Gastrocnemius medialis (tissue), 4 donors: ENCODE data around the gene SNRNP25. TPM values are rescaled to one million over a fixed set of nuclear protein-coding genes. Genes with fewer than 3 reads are reported as not detected.
A peak's percentile ranks its signal among the peaks of the same experiment; 100 is the strongest.

Experiments
- ATAC-seq, 2 donors: fragments of 150-250 bp; one replicate each; pipeline ENCODE4 v1.9.1; 2016
- DNase-seq, 2 donors: peaks; one replicate each; pipeline ENCODE4 v3.0.0-alpha.2; 2019
- H3K27ac ChIP-seq, 4 donors: fragments of 200-600 bp; sonication (generic); 1 replicate in 1 of 4; 2 replicates in 3 of 4; pipeline ENCODE4 v1.5.1; 2016 to 2018; ENCODE audit warnings: mild to moderate bottlenecking in 2 of 4, moderate library complexity in 1 of 4
- H3K27me3 ChIP-seq, 3 donors: fragments of 200-600 bp; sonication (generic) in 2 of 3; 1 replicate in 1 of 3; 2 replicates in 2 of 3; pipeline versions ENCODE4 v1.5.1 to v1.6.0; 2016 to 2019; ENCODE audit warnings: mild to moderate bottlenecking in 1 of 3, moderate library complexity in 1 of 3
- H3K36me3 ChIP-seq, 2 donors: fragments of 200-600 bp; sonication (generic) in 1 of 2; one replicate each; pipeline ENCODE4 v1.5.1; 2017 to 2018
- H3K4me1 ChIP-seq, 2 donors: fragments of 200-600 bp; sonication (generic) in 1 of 2; one replicate each; pipeline ENCODE4 v1.5.1; 2016 to 2017; ENCODE audit warnings: mild to moderate bottlenecking in 2 of 2
- H3K4me3 ChIP-seq, 4 donors: fragments of 200-600 bp; sonication (generic) in 3 of 4; 1 replicate in 1 of 4; 2 replicates in 3 of 4; pipeline ENCODE4 v1.5.1; 2016 to 2019; ENCODE audit warnings: mild to moderate bottlenecking in 2 of 4
- H3K9me3 ChIP-seq, 3 donors: fragments of 200-600 bp; sonication (generic) in 2 of 3; 1 replicate in 1 of 3; 2 replicates in 2 of 3; pipeline ENCODE4 v1.5.1; 2016 to 2019
- POLR2A ChIP-seq, 2 donors: fragments of 450-650 bp; IDR thresholded peaks; one replicate each; pipeline ENCODE4 v1.6.1; 2017; ENCODE audit warnings: antibody characterized with exemption in 2 of 2, mild to moderate bottlenecking in 2 of 2, moderate library complexity in 2 of 2
- in situ Hi-C, 4 donors: fragments of 200-750 bp; cut with MboI; loops; one replicate each; pipeline versions ENCODE4 v1.15.0 to v1.8.0; 2017; ENCODE audit warnings: low sequenced_read_pairs in 4 of 4
- intact Hi-C: fragments of 100-400 bp; cut with DNase I; formaldehyde crosslinking; loops from one replicate; pipeline ENCODE4 v1.15.1; 2023; ENCODE audit warnings: low total_unique reads
- total RNA-seq, 4 donors: library from RNA; depleted of rRNA; stranded (reverse); fragments of >200 nt; gene quantifications; one replicate each; pipeline versions ENCODE4 v1.1.0 to v1.2.3, GENCODE V29; 2016
- TF ChIP-seq, protein P1 (sequence below), 5 experiments: fragments of 450-650 bp in 3 of 5; fragments of 200-600 bp in 2 of 5; sonication (generic) in 2 of 5; IDR thresholded peaks in 4 of 5; conservative IDR thresholded peaks in 1 of 5; 1 replicate in 4 of 5; 2 replicates in 1 of 5; pipeline ENCODE4 v1.5.1; 2016 to 2019; ENCODE audit warnings: antibody characterized with exemption in 5 of 5, mild to moderate bottlenecking in 3 of 5, moderate library complexity in 3 of 5

The SNRNP25 gene
- total RNA-seq, 4 donors from 2014 or later, result 42.8 to 77.6 (median 69.7) TPM

DNA sequence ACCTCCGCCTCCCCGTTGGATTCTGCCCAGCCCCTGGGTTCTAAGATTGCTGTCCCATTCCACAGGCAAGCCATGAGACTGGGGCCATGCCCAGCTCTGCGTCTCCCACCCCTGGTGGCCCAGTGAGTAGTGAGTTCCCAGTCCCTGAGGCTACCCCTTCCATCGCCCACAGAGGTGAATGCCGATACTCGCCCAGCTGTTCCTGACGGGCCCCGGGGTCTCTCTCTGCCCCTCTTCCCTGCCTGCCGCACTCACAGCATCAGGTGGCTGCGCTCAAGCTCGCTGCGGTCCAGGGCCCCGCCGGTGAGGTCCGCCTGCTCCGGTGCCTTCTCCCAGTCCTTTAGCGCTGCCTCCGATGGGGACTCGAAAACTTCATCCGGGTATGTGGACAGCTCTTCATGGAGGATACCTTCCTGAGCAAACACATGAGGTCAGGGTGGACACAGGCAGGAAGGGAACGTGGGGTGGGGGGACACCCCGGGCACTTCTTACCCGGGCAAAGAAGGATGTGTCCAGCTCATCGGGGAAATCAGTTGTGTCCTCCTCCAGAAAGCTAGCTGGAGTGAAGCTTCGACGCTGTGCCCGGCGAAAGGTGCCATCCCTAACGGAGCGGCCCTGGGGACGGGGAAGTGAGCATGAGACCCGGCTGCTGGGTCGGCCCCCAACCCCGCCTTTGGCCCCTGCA lies 8.8 kb downstream of the SNRNP25 start:
- H3K4me1 ChIP-seq, result peaks cover 12 to 24% of the 10 kb centered on the region in 2 donors
- H3K27ac ChIP-seq, result no peak overlapping the region
- TF ChIP-seq POLR2A (IDR thresholded peaks at IDR 0.05), result no peak
- TF ChIP-seq, protein P1, sequence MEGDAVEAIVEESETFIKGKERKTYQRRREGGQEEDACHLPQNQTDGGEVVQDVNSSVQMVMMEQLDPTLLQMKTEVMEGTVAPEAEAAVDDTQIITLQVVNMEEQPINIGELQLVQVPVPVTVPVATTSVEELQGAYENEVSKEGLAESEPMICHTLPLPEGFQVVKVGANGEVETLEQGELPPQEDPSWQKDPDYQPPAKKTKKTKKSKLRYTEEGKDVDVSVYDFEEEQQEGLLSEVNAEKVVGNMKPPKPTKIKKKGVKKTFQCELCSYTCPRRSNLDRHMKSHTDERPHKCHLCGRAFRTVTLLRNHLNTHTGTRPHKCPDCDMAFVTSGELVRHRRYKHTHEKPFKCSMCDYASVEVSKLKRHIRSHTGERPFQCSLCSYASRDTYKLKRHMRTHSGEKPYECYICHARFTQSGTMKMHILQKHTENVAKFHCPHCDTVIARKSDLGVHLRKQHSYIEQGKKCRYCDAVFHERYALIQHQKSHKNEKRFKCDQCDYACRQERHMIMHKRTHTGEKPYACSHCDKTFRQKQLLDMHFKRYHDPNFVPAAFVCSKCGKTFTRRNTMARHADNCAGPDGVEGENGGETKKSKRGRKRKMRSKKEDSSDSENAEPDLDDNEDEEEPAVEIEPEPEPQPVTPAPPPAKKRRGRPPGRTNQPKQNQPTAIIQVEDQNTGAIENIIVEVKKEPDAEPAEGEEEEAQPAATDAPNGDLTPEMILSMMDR (IDR thresholded peaks at IDR 0.05 in 4 of 5, conservative IDR thresholded peaks at IDR 0.05 in 1 of 5), result no peak
- intact Hi-C loops (no loop called here), in situ Hi-C loops (no loop called here)
- ATAC-seq, result no peak
- no peaks in the 10 kb centered on the region for H3K9me3 ChIP-seq
- no peak for DNase-seq
- no peaks in the 10 kb centered on the region for H3K27me3 ChIP-seq
- H3K4me3 ChIP-seq, result no peak overlapping the region
- peaks cover 0 to 65% of the 10 kb centered on the region in 2 donors for H3K36me3 ChIP-seq

DNA sequence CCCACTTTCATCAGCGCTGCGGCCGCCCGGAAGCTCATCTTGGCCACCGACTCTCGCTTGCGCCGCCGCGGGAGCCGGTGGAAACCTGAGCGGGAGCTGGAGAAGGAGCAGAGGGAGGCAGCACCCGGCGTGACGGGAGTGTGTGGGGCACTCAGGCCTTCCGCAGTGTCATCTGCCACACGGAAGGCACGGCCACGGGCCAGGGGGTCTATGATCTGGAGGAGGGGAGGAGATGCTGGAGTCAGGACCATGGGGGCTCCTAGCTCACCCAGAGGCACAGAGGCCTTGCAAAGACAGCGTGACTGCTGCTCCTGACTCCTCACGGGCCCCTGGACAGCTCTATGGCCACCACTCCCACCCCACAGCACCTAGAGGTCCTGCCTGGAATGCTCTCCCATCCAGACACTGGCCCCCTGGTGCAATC lies 9.4 kb downstream of the SNRNP25 start:
- H3K36me3 ChIP-seq, result peaks cover 0 to 60% of the 10 kb centered on the region in 2 donors
- TF ChIP-seq POLR2A (IDR thresholded peaks at IDR 0.05), result no peak
- TF ChIP-seq, protein P1 (IDR thresholded peaks at IDR 0.05 in 4 of 5, conservative IDR thresholded peaks at IDR 0.05 in 1 of 5), result no peak
- DNase-seq (no peak), ATAC-seq (no peak)
- H3K27me3 ChIP-seq, result no peaks in the 10 kb centered on the region
- in situ Hi-C loops (no loop called here), intact Hi-C loops (no loop called here)
- H3K4me3 ChIP-seq, result no peak overlapping the region
- H3K27ac ChIP-seq, result peak overlapping the region in 2 of 4 donors; percentile 53 to 73
- H3K4me1 ChIP-seq, result peaks cover 17 to 26% of the 10 kb centered on the region in 2 donors
- H3K9me3 ChIP-seq, result no peaks in the 10 kb centered on the region

DNA sequence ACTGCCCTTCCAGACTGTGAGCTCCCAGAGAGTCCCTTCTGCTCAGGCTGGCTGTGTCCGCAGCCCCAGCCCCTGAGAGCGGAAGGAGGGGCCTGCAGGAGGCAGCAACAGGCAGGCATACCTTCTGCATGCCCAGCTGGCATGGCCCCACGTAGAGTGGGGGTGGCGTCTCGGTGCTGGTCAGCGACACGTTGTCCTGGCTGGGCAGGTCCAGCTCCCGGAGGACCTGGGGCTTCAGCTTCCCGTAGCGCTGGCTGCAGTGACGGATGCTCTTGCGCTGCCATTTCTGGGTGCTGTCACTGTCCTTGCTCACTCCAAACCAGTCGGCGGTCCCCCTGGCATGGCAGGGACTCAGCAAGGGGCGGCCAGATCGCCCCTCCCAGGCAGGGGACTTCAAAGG lies 9.8 kb downstream of the SNRNP25 start:
- Histone ChIP-seq H3K27ac (peak overlapping the region; percentile 14 to 73 (median 50)), H3K36me3 (peaks cover 0 to 55% of the 10 kb centered on the region in 2 donors), H3K27me3 (no peaks in the 10 kb centered on the region), H3K9me3 (no peaks in the 10 kb centered on the region), H3K4me3 (no peak overlapping the region), H3K4me1 (peaks cover 19 to 26% of the 10 kb centered on the region in 2 donors)
- DNase-seq, result no peak
- TF ChIP-seq, protein P1 (IDR thresholded peaks at IDR 0.05 in 4 of 5, conservative IDR thresholded peaks at IDR 0.05 in 1 of 5), result no peak
- no peak for TF ChIP-seq POLR2A (IDR thresholded peaks at IDR 0.05)
- no peak for ATAC-seq
- in situ Hi-C loops, result no loop called here
- intact Hi-C loops, result no loop called here

DNA sequence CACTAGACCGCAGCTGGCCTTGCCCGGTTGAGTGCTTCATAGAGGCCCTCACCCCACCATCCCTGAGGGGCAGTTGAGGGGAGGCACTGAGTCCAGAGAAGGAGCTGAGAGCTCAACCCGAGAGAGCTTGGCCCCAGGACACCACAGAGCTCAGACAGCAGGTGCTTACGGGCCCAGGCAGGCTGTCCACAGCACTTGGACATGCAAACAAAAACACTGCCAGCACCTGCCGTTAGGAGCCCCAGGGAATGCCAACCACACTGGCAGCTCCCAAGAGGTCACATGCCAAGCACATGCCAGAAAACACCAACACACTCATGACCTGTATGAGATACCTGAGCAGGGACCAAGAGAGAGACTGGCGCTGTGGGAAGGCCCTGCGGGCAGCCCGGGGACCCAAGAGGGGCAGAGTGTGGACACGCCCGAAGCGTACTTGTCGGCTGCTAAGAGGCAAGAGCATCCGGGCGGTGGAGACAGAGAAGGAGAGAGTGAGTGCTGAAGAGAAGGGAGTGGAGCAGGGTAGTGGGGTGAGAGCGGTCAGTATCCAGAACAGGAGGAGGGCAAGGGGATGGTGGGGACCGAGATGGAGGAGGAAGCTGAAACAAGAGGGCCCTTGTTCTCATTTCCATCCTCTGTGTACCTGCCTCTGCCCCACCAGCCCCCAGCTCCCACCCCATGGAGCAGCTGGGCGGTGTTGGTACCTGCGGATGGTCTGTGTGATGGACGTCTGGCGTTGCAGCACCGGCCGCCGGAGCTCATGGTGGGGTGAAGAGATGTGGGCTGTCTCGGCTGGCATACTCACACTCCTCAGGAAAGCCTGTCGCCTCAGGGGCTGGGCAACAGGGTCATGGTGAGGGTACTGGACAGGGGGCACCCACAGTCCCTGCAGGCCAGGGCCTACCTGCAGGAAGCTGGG lies 10.6 kb downstream of the SNRNP25 start:
- DNase-seq (peak; percentile 64 to 81), ATAC-seq (peak; percentile 60 to 70)
- H3K4me3 ChIP-seq, result no peak overlapping the region
- H3K9me3 ChIP-seq, result no peaks in the 10 kb centered on the region
- no peaks in the 10 kb centered on the region for H3K27me3 ChIP-seq
- H3K4me1 ChIP-seq, result peaks cover 23 to 26% of the 10 kb centered on the region in 2 donors
- H3K36me3 ChIP-seq, result peaks cover 0 to 48% of the 10 kb centered on the region in 2 donors
- in situ Hi-C loops, result no loop called here
- intact Hi-C loops, result no loop called here
- peak overlapping the region; percentile 14 to 73 (median 50) for H3K27ac ChIP-seq
- TF ChIP-seq, protein P1 (IDR thresholded peaks at IDR 0.05 in 4 of 5, conservative IDR thresholded peaks at IDR 0.05 in 1 of 5), result no peak
- TF ChIP-seq POLR2A (IDR thresholded peaks at IDR 0.05), result no peak
